ENCODE measurements around the gene SHANK1. TPM values are rescaled to one million over a fixed set of nuclear protein-coding genes. Genes with fewer than 3 reads are reported as not detected.

The SHANK1 gene
- total RNA-seq, 6 experiments from 2014 or later = 0.07 to 0.62 (median 0.25) TPM; not detected in 2

DNA sequence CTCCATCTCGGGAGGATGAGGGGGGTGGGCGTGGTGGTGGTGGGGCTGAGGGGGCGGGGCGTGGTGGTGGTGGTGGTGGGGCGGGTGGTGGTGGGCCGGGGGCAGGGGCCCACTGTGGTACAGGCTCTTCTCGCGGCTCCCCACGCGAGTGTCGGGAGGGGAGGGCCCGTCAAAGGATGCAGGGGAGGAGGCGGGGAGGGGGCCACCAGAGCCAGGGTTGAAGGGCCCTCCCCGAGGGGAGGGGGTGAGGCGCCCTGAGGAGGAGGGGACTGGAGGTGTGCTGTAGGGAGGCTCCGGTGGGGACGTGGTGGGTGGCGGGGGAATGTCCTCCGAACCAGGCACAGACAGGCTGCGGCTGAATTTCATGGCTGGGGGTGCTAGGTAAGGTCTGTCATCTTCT is 50.7 kb downstream of the SHANK1 start:
- TF ChIP-seq, protein P1, sequence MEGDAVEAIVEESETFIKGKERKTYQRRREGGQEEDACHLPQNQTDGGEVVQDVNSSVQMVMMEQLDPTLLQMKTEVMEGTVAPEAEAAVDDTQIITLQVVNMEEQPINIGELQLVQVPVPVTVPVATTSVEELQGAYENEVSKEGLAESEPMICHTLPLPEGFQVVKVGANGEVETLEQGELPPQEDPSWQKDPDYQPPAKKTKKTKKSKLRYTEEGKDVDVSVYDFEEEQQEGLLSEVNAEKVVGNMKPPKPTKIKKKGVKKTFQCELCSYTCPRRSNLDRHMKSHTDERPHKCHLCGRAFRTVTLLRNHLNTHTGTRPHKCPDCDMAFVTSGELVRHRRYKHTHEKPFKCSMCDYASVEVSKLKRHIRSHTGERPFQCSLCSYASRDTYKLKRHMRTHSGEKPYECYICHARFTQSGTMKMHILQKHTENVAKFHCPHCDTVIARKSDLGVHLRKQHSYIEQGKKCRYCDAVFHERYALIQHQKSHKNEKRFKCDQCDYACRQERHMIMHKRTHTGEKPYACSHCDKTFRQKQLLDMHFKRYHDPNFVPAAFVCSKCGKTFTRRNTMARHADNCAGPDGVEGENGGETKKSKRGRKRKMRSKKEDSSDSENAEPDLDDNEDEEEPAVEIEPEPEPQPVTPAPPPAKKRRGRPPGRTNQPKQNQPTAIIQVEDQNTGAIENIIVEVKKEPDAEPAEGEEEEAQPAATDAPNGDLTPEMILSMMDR (IDR thresholded peaks at IDR 0.05) = no peak
- TF ChIP-seq POLR2A (IDR thresholded peaks at IDR 0.05) = no peak
- Histone ChIP-seq H3K4me1 (no peaks in the 10 kb centered on the region), H3K9me3 (no peaks in the 10 kb centered on the region), H3K36me3 (no peaks in the 10 kb centered on the region), H3K27me3 (peaks cover 7 to 18% of the 10 kb centered on the region in 2 donors), H3K27ac (no peak overlapping the region), H3K4me3 (no peak overlapping the region)
- ATAC-seq = no peak
- intact Hi-C loops (cut with DNase I) = no loop called here
- no peak for DNase-seq
- WGBS (ENCODE audit: insufficient coverage, low coverage, low lambda C conversion rate, missing lambda C conversion rate) = 36% methylated on average over 6 of the region's 20 CpGs

DNA sequence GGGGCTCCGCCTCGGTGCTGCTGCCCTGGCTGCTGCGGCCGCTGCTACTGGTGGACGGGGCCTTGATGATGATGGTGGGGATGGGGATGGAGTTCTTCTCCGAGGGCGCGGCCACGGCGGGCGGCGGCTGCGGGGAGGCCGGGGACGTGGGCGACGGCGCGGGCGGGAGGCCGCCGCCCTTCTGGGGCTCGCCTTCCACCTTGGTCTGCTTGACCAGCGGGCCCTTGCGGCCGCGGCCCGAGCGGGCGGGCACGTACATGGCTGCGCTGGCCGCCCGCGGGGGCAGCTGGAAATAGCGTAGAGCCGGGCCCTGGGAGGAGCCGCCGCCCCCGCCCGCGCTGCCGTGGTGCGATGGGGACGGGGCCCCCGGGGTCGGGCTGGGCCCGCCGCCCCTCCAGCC is 51.2 kb downstream of the SHANK1 start:
- intact Hi-C loops (cut with DNase I) = no loop called here
- no peak for DNase-seq
- no peak for TF ChIP-seq POLR2A (IDR thresholded peaks at IDR 0.05)
- TF ChIP-seq, protein P1 (IDR thresholded peaks at IDR 0.05) = no peak
- H3K27ac ChIP-seq = no peak overlapping the region
- no CpG with 5 or more reads among the region's 49 CpGs for WGBS (ENCODE audit: insufficient coverage, low coverage, low lambda C conversion rate, missing lambda C conversion rate)
- no peaks in the 10 kb centered on the region for H3K9me3 ChIP-seq
- H3K27me3 ChIP-seq = peaks cover 7 to 18% of the 10 kb centered on the region in 2 donors
- no peaks in the 10 kb centered on the region for H3K36me3 ChIP-seq
- H3K4me1 ChIP-seq = no peaks in the 10 kb centered on the region
- no peak overlapping the region for H3K4me3 ChIP-seq
- ATAC-seq = no peak

DNA sequence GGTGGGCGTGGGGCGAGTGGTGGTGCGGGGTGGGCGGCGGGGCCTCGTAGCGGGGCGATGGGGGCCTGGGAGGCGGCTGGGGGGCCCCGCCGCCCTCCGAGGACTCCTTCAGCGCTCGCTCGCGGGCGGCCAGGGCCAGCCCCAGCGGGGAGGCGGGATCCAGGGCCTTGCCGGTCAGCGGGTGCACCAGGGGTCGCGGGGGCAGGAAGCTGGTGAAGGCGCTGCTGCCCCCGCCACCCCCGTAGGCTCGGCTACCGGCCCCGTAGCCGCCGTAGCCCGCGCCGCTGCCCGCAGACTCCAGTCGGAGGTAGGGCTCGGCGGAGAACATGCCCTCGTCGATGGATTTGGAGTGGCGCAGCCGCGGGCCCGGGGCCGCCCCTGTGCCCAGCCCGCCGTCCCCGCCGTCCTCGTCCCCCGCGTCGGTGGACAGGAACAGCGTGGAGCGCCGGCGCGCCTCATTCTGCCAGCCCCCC is 51.8 kb downstream of the SHANK1 start:
- Histone ChIP-seq H3K9me3 (no peaks in the 10 kb centered on the region), H3K36me3 (no peaks in the 10 kb centered on the region), H3K27ac (no peak overlapping the region), H3K4me3 (no peak overlapping the region), H3K27me3 (peaks cover 7 to 18% of the 10 kb centered on the region in 2 donors), H3K4me1 (no peaks in the 10 kb centered on the region)
- TF ChIP-seq, protein P1 (IDR thresholded peaks at IDR 0.05) = no peak
- TF ChIP-seq POLR2A (IDR thresholded peaks at IDR 0.05) = no peak
- ATAC-seq (no peak), DNase-seq (no peak)
- 0% methylated on average over 5 of the region's 58 CpGs for WGBS (ENCODE audit: insufficient coverage, low coverage, low lambda C conversion rate, missing lambda C conversion rate)
- intact Hi-C loops (cut with DNase I) = no loop called here

DNA sequence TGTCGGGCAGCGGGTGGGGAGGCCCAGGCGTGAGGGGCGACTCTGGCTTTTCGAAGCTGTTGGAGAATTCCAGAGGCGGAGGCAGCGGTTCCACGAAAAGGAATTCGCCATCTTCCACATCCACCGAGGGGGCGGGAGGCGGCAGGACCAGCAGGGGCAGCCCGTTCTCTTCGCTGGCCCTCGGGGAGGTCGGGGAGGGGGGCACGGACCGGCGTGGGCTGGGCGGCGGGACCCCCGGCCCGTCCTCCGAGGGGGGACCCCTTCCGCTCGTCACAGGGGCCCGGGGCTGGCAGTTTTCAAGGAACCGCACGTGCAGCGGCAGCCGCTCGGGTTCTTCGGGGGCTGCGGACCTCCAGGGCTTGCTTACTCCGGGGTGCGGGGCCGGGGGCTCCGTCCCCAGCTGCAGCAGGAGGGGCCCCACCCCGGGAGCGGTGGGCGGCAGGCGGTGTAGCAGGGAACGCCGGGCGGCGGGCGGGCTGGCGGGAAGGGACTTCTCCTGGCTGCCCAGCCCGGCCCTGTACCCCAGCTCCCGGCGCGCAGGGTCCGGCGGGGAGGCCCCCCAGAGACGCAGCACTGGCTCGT is 52.3 kb downstream of the SHANK1 start:
- no peak overlapping the region for H3K4me3 ChIP-seq
- WGBS (ENCODE audit: insufficient coverage, low coverage, low lambda C conversion rate, missing lambda C conversion rate) = no CpG with 5 or more reads among the region's 56 CpGs
- H3K27ac ChIP-seq = no peak overlapping the region
- no peaks in the 10 kb centered on the region for H3K9me3 ChIP-seq
- ATAC-seq = no peak
- H3K27me3 ChIP-seq = peaks cover 7 to 18% of the 10 kb centered on the region in 2 donors
- DNase-seq = no peak
- no peaks in the 10 kb centered on the region for H3K36me3 ChIP-seq
- TF ChIP-seq, protein P1 (IDR thresholded peaks at IDR 0.05) = no peak
- TF ChIP-seq POLR2A (IDR thresholded peaks at IDR 0.05) = no peak
- H3K4me1 ChIP-seq = no peaks in the 10 kb centered on the region
- intact Hi-C loops (cut with DNase I) = no loop called here
